WERI-Rb-1 (cell line): Measurements from ENCODE around the gene ZGPAT.

Experiments used
- DNase-seq: peaks from one replicate; pipeline ENCODE4 v3.0.0-alpha.2; 2020
- H3K27ac ChIP-seq: fragments of 250-450 bp; sonication (Bioruptor Pico); 2 replicates; pipeline ENCODE4 v1.5.1; 2020; ENCODE audit warnings: mild to moderate bottlenecking, moderate library complexity
- H3K27me3 ChIP-seq: fragments of 250-450 bp; sonication (Bioruptor Pico); 2 replicates; pipeline ENCODE4 v1.5.1; 2021; ENCODE audit warnings: mild to moderate bottlenecking, low read depth, moderate library complexity; ENCODE audit not compliant: insufficient read depth, severe bottlenecking
- H3K36me3 ChIP-seq: fragments of 250-450 bp; sonication (Bioruptor Pico); 2 replicates; pipeline ENCODE4 v1.5.1; 2020; ENCODE audit warnings: mild to moderate bottlenecking, moderate library complexity
- H3K4me3 ChIP-seq: 2 replicates; pipeline ENCODE4 v1.5.1; 2011; ENCODE audit warnings: low read depth, mild to moderate bottlenecking, control low read depth, low read length
- H3K9me3 ChIP-seq: fragments of 250-450 bp; sonication (Bioruptor Pico); 2 replicates; pipeline ENCODE4 v1.5.1; 2021; ENCODE audit warnings: mild to moderate bottlenecking, moderate library complexity; ENCODE audit not compliant: severe bottlenecking
- TF ChIP-seq, protein P1 (sequence below): IDR thresholded peaks from 2 replicates; pipeline ENCODE4 v1.5.1; 2011; ENCODE audit warnings: low read depth, mild to moderate bottlenecking, control low read depth, inconsistent platforms, low read length

ZGPAT gene

GRCh38 chr20:63755933-63756647 lies 48.3 kb downstream of the ZGPAT start:
- H3K27me3 ChIP-seq, result no peaks in the 10 kb centered on the region
- TF ChIP-seq, protein P1, sequence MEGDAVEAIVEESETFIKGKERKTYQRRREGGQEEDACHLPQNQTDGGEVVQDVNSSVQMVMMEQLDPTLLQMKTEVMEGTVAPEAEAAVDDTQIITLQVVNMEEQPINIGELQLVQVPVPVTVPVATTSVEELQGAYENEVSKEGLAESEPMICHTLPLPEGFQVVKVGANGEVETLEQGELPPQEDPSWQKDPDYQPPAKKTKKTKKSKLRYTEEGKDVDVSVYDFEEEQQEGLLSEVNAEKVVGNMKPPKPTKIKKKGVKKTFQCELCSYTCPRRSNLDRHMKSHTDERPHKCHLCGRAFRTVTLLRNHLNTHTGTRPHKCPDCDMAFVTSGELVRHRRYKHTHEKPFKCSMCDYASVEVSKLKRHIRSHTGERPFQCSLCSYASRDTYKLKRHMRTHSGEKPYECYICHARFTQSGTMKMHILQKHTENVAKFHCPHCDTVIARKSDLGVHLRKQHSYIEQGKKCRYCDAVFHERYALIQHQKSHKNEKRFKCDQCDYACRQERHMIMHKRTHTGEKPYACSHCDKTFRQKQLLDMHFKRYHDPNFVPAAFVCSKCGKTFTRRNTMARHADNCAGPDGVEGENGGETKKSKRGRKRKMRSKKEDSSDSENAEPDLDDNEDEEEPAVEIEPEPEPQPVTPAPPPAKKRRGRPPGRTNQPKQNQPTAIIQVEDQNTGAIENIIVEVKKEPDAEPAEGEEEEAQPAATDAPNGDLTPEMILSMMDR, result no peak
- H3K4me3 ChIP-seq, result no peak overlapping the region
- no peaks in the 10 kb centered on the region for H3K9me3 ChIP-seq
- DNase-seq, result no peak
- H3K27ac ChIP-seq, result no peak overlapping the region
- no peaks in the 10 kb centered on the region for H3K36me3 ChIP-seq

GRCh38 chr20:63756648-63756991 lies 48.8 kb downstream of the ZGPAT start:
- Histone ChIP-seq H3K4me3 (no peak overlapping the region), H3K27ac (no peak overlapping the region), H3K36me3 (no peaks in the 10 kb centered on the region), H3K27me3 (no peaks in the 10 kb centered on the region), H3K9me3 (no peaks in the 10 kb centered on the region)
- no peak for DNase-seq
- TF ChIP-seq, protein P1, result no peak

DNA sequence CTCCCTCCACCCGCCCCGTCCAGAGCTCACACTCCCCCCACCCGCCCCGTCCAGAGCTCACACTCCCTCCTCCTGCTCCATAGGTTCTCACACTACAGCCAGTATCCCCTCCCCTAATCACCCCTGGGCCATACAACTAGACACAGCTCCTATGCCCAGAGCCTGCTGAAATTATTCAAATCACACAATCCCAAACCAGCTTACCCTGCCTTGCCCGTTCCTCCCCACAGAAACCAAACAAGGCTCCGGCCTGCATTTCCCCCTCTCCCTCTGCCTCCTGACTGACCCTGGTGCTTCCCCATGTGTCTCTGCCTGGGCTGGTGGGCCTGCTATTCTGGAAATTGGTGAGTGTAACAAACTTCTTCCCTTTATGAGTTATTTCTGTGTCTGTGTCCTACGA lies 50.3 kb downstream of the ZGPAT start:
- H3K9me3 ChIP-seq, result no peaks in the 10 kb centered on the region
- H3K4me3 ChIP-seq, result no peak overlapping the region
- H3K27ac ChIP-seq, result no peak overlapping the region
- TF ChIP-seq, protein P1, result no peak
- H3K27me3 ChIP-seq, result no peaks in the 10 kb centered on the region
- DNase-seq, result no peak
- no peaks in the 10 kb centered on the region for H3K36me3 ChIP-seq

DNA sequence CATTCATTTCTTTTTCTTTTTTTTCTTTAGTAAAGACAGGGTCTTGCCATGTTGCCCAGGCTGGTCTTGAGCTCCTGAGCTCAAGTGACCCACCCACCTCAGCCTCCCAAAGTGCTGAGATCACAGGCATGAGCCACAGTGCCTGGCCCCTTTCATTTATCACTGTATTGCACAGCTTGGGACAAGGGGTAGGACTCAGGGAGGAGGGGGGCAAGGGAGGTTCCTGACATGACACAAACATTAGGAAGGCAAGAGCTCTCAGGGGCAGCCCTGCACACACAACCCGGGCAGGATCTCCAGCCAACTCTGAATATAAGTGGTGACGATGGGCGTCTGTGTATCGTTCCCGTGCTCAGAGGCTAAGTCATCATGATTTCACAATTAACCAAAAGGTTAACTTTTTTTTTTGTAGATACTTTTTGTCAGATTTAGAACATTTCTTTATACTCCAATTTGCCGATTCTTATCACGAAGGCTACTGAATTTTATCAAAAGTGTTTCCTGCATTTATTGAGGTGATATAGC lies 51.6 kb downstream of the ZGPAT start:
- Histone ChIP-seq H3K27me3 (no peaks in the 10 kb centered on the region), H3K27ac (no peak overlapping the region), H3K9me3 (no peaks in the 10 kb centered on the region), H3K36me3 (no peaks in the 10 kb centered on the region), H3K4me3 (no peak overlapping the region)
- TF ChIP-seq, protein P1, result no peak
- DNase-seq, result no peak

DNA sequence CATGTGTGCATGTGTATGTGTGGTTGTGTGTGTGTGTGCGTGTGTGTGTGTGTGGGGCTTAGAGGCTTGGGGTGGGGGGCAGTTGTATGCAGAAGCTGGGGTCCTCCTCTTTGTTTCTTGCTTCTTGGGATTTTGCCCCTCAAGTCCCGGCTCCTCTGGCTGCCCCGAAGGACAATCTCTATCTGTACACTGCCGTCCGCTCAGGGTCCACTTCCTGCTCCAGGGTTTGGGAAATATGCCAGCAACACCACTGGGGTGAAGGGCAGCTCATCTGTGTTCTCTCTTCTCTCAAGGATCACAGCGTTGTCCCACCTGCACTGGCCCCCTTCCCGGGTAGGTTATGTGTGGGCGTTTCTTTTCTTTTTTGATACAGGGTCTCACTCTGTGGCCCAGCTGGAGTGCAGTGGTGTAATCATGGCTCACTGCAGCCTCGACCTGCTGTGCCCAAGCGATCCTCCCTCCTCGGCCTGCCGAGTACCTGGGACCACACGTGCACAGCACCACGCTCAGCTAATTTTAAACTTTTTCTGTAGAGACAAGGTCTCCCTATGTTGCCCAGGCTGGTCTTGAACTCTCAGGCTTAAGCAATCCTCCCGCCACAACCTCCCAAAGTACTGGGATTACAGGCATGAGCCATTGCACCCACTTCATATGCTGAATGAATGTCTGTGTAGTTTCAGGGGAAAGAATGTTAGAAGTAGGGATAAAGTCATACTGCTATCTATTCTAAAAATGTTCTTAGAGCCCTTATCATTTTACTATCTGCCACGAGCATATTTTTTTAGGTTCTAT lies 57.4 kb downstream of the ZGPAT start:
- TF ChIP-seq, protein P1, result no peak
- no peak overlapping the region for H3K4me3 ChIP-seq
- no peaks in the 10 kb centered on the region for H3K27me3 ChIP-seq

More for the DNA sequence above, 57.4 kb downstream of the ZGPAT start:
- H3K9me3 ChIP-seq, result no peaks in the 10 kb centered on the region
- DNase-seq, result no peak
- no peaks in the 10 kb centered on the region for H3K36me3 ChIP-seq
- H3K27ac ChIP-seq, result no peak overlapping the region
